GM19240 (cell line): ENCODE data around the gene ULK4.
"Not testable (repeated sequence)": the region's sequence is repeated elsewhere in the genome, so short reads cannot be mapped to it uniquely, and the experiment has no call there.

ENCODE experiments used
- DNase-seq: peaks from one replicate; pipeline ENCODE4 v3.0.0; 2011; ENCODE audit warnings: low spot score; ENCODE audit not compliant: insufficient read length

ULK4 gene

GRCh38 chr3:41872157-41872556 is 89.7 kb downstream of the ULK4 start:
- DNase-seq = no peak

GRCh38 chr3:41867533-41867932 is 94.4 kb downstream of the ULK4 start:
- no peak for DNase-seq

- DNase-seq = no peak
Measured at GRCh38 chr3:41866298-41866697, 95.6 kb downstream of the ULK4 start.

GRCh38 chr3:41863024-41863423 is 98.9 kb downstream of the ULK4 start:
- DNase-seq = no peak

GRCh38 chr3:41860489-41860888 is 101.4 kb downstream of the ULK4 start:
- not testable (repeated sequence) for DNase-seq

- no peak for DNase-seq
Measured at GRCh38 chr3:41854956-41855355, 106.9 kb downstream of the ULK4 start.

- no peak for DNase-seq
Measured at GRCh38 chr3:41853540-41854196, 108.2 kb downstream of the ULK4 start.

GRCh38 chr3:41848753-41849574 is 112.9 kb downstream of the ULK4 start:
- no peak for DNase-seq

- no peak for DNase-seq
Measured at GRCh38 chr3:41847679-41848078, 114.2 kb downstream of the ULK4 start.

- DNase-seq = no peak
Measured at GRCh38 chr3:41846850-41847249, 115.1 kb downstream of the ULK4 start.

GRCh38 chr3:41845826-41846225 is 116.1 kb downstream of the ULK4 start:
- no peak for DNase-seq

- not testable (repeated sequence) for DNase-seq
Measured at GRCh38 chr3:41844256-41844655, 117.6 kb downstream of the ULK4 start.

GRCh38 chr3:41840936-41841668 is 120.8 kb downstream of the ULK4 start:
- not testable (repeated sequence) for DNase-seq

- DNase-seq = no peak
Measured at GRCh38 chr3:41836360-41837134, 125.4 kb downstream of the ULK4 start.

- no peak for DNase-seq
Measured at GRCh38 chr3:41833628-41834027, 128.3 kb downstream of the ULK4 start.

GRCh38 chr3:41819236-41819635 is 142.7 kb downstream of the ULK4 start:
- no peak for DNase-seq

GRCh38 chr3:41808618-41809017 is 153.3 kb downstream of the ULK4 start:
- DNase-seq = no peak

- no peak for DNase-seq
Measured at GRCh38 chr3:41808152-41808551, 153.8 kb downstream of the ULK4 start.

GRCh38 chr3:41794748-41795589 is 166.9 kb downstream of the ULK4 start:
- DNase-seq = no peak

GRCh38 chr3:41792806-41793205 is 169.1 kb downstream of the ULK4 start:
- DNase-seq = no peak
